Neutrophil (primary cell): ENCODE results near the gene ATP1A1.

Experiments used
- H3K27ac ChIP-seq: fragments of 200-600 bp; sonication (generic); 2 replicates; pipeline ENCODE4 v1.5.1; 2016; ENCODE audit warnings: mild to moderate bottlenecking, moderate library complexity
- H3K27me3 ChIP-seq: fragments of 200-600 bp; sonication (generic); 2 replicates; pipeline ENCODE4 v1.6.0; 2016; ENCODE audit warnings: mild to moderate bottlenecking
- H3K36me3 ChIP-seq: fragments of 200-600 bp; sonication (generic); 2 replicates; pipeline ENCODE4 v1.5.1; 2017
- H3K4me1 ChIP-seq, 2 experiments: fragments of 200-600 bp in 1 of 2; sonication (generic) in 1 of 2; 1 replicate in 1 of 2; 2 replicates in 1 of 2; pipeline versions ENCODE4 v1.5.1 to v1.6.1; 2013 to 2016; ENCODE audit warnings: low read depth in 1 of 2, low read length in 1 of 2, mild to moderate bottlenecking in 1 of 2, moderate library complexity in 1 of 2; ENCODE audit not compliant: control insufficient read depth in 1 of 2, insufficient read depth in 1 of 2
- H3K4me3 ChIP-seq, 2 experiments: fragments of 200-600 bp in 1 of 2; sonication (generic) in 1 of 2; 1 replicate in 1 of 2; 2 replicates in 1 of 2; pipeline ENCODE4 v1.5.1; 2013 to 2016; ENCODE audit warnings: low read depth in 1 of 2, low read length in 1 of 2, mild to moderate bottlenecking in 1 of 2, moderate library complexity in 1 of 2
- H3K9me3 ChIP-seq: fragments of 200-600 bp; sonication (generic); 2 replicates; pipeline ENCODE4 v1.5.1; 2016
- TF ChIP-seq, protein P1 (sequence below): fragments of 200-600 bp; sonication (generic); IDR thresholded peaks from 2 replicates; pipeline ENCODE4 v1.5.1; 2016; ENCODE audit warnings: antibody characterized with exemption

The ATP1A1 gene

DNA sequence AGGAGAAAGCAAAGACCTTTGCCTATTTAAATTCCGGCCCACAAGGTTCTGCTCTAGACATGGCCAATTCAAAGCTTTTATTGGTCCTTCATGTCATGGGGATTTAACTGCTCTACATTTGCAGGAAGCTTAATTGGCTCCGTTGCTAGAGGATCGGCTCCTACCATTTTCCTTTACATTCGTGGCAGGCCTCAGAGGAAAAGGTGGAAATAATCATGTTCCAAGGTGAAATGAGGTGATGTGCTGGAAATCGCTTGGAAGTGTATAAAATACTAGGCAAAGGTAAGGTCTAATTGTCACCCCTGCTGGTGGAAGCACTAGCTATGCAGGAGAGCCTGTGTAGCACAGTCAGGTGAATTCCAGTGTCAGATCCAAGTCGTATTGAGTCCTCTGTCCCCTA, 55.5 kb downstream of the ATP1A1 start:
- TF ChIP-seq, protein P1, sequence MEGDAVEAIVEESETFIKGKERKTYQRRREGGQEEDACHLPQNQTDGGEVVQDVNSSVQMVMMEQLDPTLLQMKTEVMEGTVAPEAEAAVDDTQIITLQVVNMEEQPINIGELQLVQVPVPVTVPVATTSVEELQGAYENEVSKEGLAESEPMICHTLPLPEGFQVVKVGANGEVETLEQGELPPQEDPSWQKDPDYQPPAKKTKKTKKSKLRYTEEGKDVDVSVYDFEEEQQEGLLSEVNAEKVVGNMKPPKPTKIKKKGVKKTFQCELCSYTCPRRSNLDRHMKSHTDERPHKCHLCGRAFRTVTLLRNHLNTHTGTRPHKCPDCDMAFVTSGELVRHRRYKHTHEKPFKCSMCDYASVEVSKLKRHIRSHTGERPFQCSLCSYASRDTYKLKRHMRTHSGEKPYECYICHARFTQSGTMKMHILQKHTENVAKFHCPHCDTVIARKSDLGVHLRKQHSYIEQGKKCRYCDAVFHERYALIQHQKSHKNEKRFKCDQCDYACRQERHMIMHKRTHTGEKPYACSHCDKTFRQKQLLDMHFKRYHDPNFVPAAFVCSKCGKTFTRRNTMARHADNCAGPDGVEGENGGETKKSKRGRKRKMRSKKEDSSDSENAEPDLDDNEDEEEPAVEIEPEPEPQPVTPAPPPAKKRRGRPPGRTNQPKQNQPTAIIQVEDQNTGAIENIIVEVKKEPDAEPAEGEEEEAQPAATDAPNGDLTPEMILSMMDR = no peak
- peaks cover 19% of the 10 kb centered on the region for H3K27me3 ChIP-seq

DNA sequence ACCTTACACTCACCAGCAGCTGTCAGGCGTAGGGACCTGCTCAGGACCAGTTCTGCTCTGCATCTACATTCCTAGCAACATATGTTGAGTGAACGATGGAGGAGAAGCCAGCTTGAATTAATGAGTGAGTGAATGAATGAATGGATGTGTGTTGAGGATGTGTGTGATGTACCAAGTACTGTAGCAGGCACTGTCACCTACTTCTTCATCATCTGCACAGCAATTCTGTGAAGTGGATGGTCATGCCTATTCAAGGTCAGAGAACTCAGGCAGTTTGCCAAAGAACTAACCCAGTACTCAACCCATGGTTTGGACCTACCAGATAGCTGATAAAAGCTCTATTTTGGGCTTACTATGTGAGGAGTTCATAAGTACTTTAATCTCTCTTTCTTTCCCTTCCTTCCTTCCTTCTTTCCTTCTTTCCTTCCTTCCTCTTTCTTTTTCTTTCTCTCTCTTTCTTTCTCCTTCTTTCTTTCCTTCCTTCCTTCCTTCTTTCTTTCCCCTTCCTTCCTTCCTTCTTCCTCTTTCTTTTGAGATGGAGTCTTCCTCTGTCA, 56.9 kb downstream of the ATP1A1 start:
- H3K4me3 ChIP-seq = no peak overlapping the region
- no peaks in the 10 kb centered on the region for H3K36me3 ChIP-seq
- TF ChIP-seq, protein P1 = no peak
- no peak overlapping the region for H3K27ac ChIP-seq
- H3K27me3 ChIP-seq = peaks cover 7% of the 10 kb centered on the region
- no peaks in the 10 kb centered on the region for H3K9me3 ChIP-seq
- H3K4me1 ChIP-seq = no peaks in the 10 kb centered on the region

More for the DNA sequence above, 55.5 kb downstream of the ATP1A1 start:
- no peak overlapping the region for H3K27ac ChIP-seq
- no peaks in the 10 kb centered on the region for H3K36me3 ChIP-seq
- no peak overlapping the region for H3K4me3 ChIP-seq
- H3K4me1 ChIP-seq = no peaks in the 10 kb centered on the region
- no peaks in the 10 kb centered on the region for H3K9me3 ChIP-seq

DNA sequence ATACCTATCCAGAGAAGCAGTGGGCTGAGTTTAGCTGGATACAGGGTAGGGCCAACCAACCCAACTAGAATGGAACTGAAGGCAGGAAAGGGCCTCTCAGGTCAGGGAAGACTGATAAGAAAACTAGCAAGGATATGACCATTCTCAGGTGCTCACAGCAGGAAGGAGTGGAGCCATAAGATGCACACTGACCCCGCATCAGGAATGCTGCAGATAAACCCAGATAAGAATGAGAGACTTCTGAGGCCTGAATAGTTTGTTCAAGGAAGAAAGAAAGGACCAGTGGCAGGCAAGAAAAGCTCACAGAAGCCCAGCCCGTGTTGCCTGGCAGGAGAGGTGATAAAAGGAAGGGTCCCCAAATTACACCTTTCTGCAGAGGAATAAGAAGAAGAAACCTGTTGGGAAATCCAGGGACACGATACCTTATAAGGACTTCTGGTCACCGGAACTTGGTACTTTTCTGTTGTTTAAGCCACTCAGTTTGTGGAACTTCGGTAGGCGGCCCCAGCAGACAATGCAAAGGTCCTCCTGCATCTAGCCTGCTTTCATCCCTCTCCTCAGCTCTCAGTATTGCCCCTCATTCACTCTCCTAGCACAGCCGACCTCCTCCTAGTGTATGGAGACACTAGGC, 58.9 kb downstream of the ATP1A1 start:
- Histone ChIP-seq H3K9me3 (no peaks in the 10 kb centered on the region), H3K36me3 (no peaks in the 10 kb centered on the region), H3K27me3 (peaks cover under 1% of the 10 kb centered on the region), H3K27ac (no peak overlapping the region), H3K4me3 (no peak overlapping the region), H3K4me1 (no peaks in the 10 kb centered on the region)
- TF ChIP-seq, protein P1 = no peak

DNA sequence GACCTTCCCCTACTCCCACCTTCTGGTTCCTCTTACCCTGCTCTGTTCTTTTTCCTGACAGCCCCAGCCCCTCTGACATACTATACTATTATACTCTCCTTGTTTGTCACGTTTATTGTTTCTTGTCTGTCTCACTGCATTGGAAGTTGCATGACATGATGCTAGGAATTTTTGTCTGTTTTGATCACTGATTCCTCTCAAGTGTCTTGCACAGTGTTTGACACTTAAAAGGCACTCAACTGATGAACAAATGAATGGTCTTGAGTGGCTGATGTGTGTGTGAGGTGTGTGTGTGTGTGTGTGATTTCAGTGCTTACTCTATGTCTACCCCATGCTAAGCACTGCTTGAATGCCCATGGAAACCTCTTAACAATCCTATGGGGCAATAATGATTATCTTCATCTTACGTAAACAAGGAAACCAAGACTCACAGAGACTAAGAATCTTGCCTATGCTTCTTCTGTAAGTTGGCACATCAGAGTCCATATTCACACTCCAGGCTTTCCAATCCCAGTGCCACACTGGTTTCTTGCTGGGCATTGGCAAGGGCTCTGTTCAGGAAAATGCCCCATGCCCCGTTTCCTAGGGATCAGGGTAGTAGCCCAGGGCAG, 59.7 kb downstream of the ATP1A1 start:
- TF ChIP-seq, protein P1 = no peak
- Histone ChIP-seq H3K4me3 (no peak overlapping the region), H3K27ac (no peak overlapping the region), H3K27me3 (peaks cover 6% of the 10 kb centered on the region), H3K36me3 (no peaks in the 10 kb centered on the region), H3K9me3 (no peaks in the 10 kb centered on the region), H3K4me1 (no peaks in the 10 kb centered on the region)

DNA sequence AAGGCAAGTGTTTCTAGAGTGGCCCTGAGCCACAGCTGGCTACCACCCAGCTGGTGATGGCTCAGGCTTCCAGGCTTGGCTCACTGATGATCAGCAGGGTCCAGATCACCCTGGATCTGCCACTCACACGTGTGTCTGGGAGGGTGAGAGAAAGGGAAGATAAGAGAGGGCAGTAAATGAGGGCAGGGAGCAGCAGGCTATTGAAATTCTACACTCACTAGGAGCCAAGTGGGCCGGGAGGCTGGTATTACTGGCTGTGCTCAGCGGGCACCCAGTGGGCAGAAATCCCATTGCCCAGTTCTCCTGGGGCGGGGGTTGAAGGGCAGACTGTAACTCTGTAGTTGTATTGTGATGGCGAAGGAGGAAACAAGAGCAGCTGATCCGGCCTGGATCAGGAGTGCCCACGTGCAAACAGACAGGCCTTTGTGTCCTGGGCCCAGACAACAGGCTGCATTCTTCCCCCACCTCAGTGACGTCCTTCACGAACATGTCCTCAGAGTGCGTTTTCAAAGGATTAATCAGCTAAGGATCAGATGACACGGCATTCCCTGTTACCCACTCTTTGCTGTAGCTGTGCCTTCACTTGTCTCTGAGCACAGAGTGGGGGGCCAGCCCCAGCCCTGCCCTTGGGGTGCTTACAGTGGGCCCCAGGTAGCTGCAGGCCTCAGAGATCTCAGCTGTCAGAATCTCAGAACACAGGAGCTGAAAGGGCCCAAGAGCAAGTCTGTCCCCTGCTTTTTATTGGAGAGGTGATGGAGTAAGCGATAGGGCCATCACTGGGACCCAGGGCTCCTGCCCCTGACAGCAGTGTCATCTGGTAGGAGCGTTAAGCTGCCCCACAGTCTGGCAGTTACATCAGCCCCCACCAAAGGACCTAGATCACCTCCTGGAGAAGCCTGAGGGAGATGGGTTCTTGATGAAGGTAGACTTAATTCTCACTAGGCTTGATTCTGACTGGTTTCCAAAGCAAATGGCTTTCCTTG, 60.5 kb downstream of the ATP1A1 start:
- Histone ChIP-seq H3K36me3 (no peaks in the 10 kb centered on the region), H3K9me3 (no peaks in the 10 kb centered on the region), H3K27ac (no peak overlapping the region), H3K4me3 (no peak overlapping the region), H3K27me3 (peaks cover 13% of the 10 kb centered on the region), H3K4me1 (no peaks in the 10 kb centered on the region)
- TF ChIP-seq, protein P1 = no peak
